Hepatocyte (in vitro differentiated cells): ENCODE measurements around the gene KDM4E.

ENCODE experiments used
- EZH2 ChIP-seq: fragments of 200-600 bp; sonication (generic); IDR thresholded peaks from 2 replicates; pipeline ENCODE4 v1.6.1; 2016; ENCODE audit warnings: antibody characterized with exemption, mild to moderate bottlenecking, borderline replicate concordance
- EZH2phosphoT487 ChIP-seq: fragments of 200-600 bp; sonication (generic); IDR thresholded peaks from one replicate; pipeline ENCODE4 v1.6.1; 2018; ENCODE audit warnings: antibody characterized with exemption, mild to moderate bottlenecking, low read depth, moderate library complexity; ENCODE audit not compliant: unreplicated experiment, severe bottlenecking
- TF ChIP-seq, protein P1 (sequence below): fragments of 200-600 bp; sonication (generic); IDR thresholded peaks from 2 replicates; pipeline ENCODE4 v1.5.1; 2016; ENCODE audit warnings: antibody characterized with exemption, mild to moderate bottlenecking; ENCODE audit not compliant: poor library complexity

GRCh38 chr11:95055283-95055897 is 30.3 kb downstream of the KDM4E start:
- TF ChIP-seq EZH2 (no peak), EZH2phosphoT487 (no peak)
- TF ChIP-seq, protein P1, sequence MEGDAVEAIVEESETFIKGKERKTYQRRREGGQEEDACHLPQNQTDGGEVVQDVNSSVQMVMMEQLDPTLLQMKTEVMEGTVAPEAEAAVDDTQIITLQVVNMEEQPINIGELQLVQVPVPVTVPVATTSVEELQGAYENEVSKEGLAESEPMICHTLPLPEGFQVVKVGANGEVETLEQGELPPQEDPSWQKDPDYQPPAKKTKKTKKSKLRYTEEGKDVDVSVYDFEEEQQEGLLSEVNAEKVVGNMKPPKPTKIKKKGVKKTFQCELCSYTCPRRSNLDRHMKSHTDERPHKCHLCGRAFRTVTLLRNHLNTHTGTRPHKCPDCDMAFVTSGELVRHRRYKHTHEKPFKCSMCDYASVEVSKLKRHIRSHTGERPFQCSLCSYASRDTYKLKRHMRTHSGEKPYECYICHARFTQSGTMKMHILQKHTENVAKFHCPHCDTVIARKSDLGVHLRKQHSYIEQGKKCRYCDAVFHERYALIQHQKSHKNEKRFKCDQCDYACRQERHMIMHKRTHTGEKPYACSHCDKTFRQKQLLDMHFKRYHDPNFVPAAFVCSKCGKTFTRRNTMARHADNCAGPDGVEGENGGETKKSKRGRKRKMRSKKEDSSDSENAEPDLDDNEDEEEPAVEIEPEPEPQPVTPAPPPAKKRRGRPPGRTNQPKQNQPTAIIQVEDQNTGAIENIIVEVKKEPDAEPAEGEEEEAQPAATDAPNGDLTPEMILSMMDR = no peak
